ENCODE data around the gene FNIP2.
"Not testable (repeated sequence)": the region's sequence is repeated elsewhere in the genome, so short reads cannot be mapped to it uniquely, and the experiment has no call there.

The FNIP2 gene

DNA sequence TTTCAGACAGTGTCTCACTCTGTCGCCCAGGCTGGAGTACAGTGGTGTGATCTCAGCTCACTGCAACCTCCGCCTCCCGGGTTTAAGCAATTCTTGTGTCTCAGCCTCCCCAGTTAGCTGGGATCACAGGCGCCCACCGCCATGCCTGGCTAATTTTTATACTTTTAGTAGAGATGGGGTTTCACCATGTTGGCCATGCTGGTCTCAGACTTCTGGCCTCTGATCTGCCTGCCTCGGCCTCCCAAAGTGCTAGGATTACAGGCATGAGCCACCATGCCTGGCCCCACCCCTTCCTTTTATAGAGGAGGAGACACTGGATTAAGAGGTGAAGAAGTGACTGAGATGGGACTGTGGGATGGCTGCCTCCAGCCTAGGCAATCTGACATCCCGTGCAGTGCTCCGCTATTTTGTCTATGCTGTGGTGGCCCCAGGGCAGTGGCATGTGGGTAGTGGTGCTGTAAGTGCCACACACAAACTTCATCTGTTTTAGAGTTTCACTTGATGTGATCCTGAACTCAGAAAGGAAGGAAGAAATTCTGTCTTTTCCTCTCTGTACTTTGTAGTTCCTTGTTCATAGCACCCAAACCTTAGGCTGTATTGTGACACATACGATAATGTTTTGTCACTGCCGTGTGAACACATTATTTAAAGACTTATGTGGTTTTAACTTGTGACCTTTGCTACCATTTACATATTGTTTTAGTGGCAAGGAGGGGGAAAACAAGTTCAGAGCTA, 48.9 kb downstream of the FNIP2 start:
- DNase-seq: no peak

DNA sequence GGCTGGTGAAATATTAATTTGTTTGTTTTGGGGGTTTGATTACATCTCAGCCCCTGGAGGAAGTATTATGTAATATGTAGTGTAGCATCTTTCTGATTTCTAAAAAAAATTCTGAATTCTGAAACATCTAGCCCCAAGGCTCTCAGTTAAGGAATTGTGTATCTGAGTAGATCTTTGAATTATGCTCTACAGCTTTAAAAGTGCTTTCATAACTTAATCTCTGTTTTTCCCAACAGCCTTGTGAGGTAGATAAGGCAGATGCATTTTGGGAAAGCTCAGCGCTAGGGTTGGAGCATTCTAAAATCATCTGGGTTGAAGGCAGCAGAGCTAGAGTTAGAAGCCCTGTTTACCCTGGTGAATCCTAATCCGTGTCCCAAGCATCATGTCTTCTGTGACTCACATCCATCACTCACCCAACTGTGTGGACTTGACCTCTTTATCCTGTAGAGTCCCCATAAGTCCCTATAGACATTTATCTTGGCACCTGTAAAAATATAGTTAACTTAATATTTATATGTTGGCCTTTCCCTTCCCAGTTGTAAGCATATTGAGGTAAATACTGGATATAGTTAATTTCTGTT, 49.8 kb downstream of the FNIP2 start:
- no peak for DNase-seq

DNA sequence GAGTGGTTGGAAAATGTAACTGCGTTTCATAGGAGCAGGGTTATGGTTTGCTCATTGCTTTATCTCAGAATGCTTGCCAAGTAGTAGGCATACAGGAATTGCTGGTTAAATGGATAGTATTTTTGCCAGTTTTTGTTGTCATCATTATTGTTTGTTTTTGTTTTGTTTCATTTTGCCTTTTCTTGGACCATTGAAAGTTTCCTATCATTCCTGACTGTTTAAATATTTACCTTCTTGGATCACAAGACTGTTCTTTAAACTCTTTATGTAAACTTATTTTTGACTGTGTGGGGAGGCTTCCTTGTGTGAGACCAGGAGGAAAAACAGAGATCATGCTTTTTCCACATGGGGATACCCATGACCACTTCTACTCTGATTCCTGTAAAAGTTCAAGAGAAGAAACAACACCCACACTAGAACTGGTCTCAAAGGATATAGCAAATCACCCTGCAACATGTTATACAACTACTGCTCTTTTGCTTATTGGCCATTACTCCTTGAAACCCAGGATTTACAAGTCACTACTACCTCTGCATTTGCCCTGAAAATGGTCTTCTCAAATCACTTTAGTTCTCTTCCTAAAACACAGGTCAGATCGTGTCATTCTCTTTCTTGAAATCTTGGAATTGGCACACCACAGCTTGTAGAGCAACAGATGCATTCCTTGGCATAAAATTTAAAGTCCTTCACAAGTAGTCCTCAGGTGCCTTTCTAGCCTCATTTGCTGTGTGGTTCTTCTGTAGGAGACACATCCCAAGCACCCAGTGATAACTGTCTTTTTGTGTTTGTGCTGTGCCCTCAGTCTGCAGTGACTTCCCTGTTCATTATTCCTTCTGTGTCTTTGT, 51.3 kb downstream of the FNIP2 start:
- no peak for DNase-seq

DNA sequence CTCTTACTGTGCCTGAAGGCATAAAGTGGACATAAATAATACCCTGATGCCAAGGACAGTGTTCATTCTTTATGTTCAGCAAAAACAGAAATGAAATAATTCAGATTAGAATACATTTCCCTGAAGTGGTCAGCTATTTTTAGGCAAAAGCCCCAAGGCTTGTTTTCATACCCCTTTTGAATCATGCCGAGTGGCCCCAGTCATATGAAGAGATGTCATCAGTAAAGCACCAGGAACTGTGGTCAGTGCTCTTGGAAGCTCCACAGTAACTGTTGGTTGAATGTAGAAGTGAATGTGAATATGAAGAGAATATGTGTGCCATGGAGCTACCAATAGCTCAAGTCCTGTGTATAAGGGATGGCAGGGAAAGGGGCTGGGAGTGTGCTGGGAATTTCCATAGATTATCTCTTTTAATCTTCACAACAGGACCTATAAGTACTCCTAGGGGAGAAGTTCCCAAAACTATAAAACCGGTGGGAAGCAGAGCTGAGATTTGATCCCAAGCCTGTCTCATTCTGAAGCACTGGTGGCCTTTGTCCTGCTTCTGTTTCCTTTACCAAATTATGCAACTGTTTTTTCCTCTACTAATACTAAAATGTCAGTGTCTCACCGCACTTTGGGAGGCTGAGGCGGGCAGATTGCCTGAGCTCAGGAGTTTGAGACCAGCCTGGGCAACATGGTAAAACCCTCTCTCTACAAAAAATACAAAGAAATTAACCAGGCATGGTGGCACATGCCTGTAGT, 52.6 kb downstream of the FNIP2 start:
- DNase-seq: no peak

DNA sequence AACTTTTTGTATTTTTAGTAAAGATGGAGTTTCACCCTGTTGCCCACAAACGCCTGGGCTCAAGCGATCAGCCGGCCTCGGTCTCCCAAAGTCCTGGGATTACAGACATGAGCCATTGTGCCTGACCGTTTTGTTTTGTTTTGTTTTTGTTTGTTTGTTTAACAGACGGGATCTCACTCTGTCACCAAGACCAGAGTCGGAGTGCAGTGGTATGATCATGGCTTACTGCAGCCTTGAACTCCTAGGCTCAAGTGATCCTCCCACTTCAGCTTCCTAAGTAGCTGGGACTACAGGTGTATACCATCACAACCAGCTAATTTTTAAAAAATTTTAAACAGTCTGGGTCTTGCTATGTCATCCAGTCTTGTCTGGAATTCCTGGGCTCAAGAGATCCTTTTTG, 53.5 kb downstream of the FNIP2 start:
- no peak for DNase-seq

GRCh38 chr4:158823461-158823873, 54.6 kb downstream of the FNIP2 start:
- DNase-seq: no peak

DNA sequence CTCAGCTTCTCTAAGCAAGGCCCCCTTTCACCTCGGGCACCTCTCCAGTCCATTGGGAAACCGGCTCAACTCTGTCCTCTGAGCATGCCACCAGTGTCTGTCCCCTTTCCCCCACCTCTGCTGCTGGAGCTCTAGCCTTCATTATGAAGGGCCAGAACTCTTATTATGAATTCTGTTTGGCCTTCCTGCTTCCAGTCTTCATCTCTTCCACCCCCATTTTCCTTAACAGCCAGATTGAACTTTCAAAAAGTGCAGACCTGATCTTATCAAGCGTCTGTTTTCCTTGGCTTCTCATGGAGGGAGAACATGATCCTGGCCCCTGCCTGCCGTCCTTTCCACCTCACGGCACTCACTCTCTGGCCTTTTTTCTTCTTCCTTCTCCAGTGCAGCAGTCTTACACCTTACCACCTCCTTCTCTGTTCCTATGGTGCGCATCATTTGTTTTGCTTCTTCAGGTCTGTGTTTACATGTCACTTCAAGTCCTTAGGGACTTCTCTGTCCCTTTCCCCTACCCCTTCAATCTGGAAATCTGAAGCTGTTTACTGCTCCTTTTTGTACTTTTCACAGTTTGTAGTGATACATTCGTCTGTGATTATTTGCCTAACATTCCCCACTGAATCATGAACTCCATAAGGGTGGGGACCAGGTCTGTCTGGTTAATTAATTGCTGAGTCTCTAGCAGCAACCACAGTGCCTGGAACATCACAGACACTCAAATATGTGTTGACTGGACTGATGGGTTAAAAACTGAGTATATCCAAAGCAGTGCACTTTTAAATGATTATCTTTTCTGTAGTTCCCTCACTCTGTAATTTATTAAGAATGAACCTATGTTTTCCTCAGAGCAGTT, 55.8 kb downstream of the FNIP2 start:
- no peak for DNase-seq

GRCh38 chr4:158825433-158826036, 56.7 kb downstream of the FNIP2 start:
- DNase-seq: no peak

DNA sequence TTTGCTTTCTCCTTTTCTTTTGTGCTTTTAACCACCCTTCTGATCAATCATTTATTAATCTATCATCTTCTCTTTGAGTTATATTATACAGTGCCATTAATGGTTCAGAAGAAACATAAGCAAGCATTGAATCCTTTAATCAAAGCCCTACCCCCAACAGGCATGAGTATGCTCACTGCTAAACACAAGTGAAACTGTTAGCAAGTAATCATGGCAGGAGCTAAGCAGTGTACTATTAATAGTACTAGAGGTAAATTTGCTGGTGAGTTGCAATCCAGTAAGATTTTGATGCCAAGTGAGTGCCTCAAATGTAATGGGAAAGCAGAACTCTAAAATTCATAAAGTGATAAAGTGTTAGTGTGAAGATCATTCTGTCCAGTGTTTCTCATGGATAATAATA, 57.2 kb downstream of the FNIP2 start:
- DNase-seq: no peak

GRCh38 chr4:158826882-158827281, 58.1 kb downstream of the FNIP2 start:
- DNase-seq: no peak

- DNase-seq: no peak
Measured at GRCh38 chr4:158827543-158827981, 58.7 kb downstream of the FNIP2 start.

GRCh38 chr4:158828151-158828550, 59.3 kb downstream of the FNIP2 start:
- DNase-seq: not testable (repeated sequence)

GRCh38 chr4:158829254-158829653, 60.4 kb downstream of the FNIP2 start:
- no peak for DNase-seq

- no peak for DNase-seq
Measured at GRCh38 chr4:158833602-158834001, 64.8 kb downstream of the FNIP2 start.

- DNase-seq: no peak
Measured at GRCh38 chr4:158835226-158836001, 66.6 kb downstream of the FNIP2 start.

DNA sequence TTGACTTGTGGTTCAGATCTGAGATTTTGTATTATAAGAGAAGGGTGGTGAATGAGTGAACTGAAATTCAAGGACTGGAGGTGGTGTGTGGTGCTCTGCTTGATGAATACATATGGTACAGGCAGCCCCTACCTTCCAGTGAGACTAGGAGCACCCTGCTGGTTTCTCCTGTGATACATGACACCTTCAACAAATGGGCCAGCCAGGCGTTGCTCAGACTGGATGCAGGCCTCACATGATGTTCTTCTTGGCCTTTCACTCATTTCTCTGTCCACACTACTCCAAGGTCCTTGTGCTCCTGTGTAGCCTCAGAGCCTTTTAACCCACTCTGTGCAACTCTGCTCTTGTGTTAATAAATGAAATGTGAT, 67.2 kb downstream of the FNIP2 start:
- DNase-seq: no peak

GRCh38 chr4:158836828-158837449, 68.1 kb downstream of the FNIP2 start:
- no peak for DNase-seq

GRCh38 chr4:158837527-158838141, 68.8 kb downstream of the FNIP2 start:
- no peak for DNase-seq

DNA sequence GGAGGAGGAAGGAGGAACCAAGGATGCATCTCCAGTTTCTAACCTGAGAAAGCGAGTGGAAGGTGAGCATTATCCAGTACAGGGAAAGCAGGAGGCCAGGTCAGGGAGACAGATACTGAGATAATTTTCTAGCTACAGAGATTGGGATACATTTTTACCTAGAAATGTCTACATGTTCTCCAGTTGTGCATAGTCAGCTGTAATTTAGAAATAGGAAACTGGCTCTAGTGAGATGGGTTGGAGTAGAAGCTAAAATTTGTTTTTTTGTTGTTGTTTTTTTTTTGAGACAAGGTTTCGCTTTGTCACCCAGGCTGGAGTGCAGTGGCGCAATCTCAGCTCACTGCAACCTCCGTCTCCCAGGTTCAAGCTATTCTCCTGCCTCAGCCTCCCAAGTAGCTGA, 71.3 kb downstream of the FNIP2 start:
- no peak for DNase-seq

GRCh38 chr4:158841540-158841939, 72.7 kb downstream of the FNIP2 start:
- no peak for DNase-seq

All from cortex of kidney (tissue), 1 donor.